HG03196 (cell line): ENCODE measurements around the gene ERG.

ENCODE experiments used
- ATAC-seq: cut with Tn5 transposase; IDR thresholded peaks from one replicate; pipeline ENCODE4 v1.9.1; 2021; ENCODE audit not compliant: unreplicated experiment

Gene ERG

DNA sequence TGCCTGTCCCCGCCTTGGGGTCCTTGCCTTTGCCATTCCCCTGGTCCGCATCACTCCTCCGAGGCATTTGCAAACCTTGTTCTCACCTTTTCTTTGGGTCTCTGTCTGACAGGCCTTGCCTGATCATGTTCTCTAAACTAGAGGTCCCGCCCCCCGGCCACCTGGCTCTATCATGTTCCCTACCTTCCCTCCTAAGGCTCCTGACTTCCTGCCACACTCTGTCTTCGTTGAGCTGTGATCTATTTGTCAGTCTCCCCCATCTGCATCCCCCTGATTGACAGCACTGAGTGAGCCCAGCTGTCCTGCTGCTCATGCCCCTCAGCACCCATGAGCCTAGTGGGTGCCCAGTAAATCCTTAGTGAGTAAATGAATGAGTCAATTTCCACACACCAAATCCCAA lies 22.8 kb downstream of the ERG start:
- no peak for ATAC-seq

DNA sequence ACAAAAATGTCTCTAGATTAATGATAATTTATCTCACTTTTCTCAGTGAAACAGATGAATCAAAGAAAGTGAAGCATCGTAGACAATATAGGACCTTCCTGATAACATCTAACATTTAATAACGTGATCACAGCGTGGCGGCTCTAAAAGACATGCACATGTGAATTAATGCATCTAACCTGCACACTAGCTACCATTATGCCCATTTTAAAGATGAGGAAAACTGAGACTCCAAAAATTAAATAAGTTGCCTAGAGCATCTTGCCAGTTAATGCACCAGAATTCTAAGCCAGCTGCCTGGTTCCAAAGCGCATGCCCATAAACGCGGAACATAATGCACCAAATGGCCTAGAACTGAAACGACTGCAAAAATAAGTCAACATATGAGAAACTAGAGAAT lies 23.5 kb downstream of the ERG start:
- no peak for ATAC-seq

DNA sequence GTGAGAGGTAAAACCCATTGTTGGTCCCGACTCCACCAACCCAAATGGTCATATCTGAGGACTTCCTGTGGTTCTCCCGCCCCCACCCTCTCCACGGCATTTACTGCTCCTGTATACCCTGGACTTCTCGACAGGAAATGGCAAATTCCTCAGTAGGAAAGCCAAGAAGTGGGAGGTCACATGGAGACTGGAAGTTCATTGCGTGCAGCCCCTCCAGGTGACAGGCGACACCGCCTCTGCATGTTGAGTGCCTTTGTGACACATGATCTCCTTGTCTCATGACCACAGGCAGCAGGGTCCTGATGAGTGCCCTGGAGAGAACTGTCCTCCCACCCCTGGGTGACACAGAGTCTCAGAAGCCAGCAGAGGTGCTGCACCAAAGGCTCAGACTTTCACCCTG lies 24.2 kb downstream of the ERG start:
- no peak for ATAC-seq

GRCh38 chr21:38472412-38473108 lies 25.7 kb downstream of the ERG start:
- no peak for ATAC-seq

- ATAC-seq: no peak
Observed at GRCh38 chr21:38471766-38472165, 26.5 kb downstream of the ERG start.

DNA sequence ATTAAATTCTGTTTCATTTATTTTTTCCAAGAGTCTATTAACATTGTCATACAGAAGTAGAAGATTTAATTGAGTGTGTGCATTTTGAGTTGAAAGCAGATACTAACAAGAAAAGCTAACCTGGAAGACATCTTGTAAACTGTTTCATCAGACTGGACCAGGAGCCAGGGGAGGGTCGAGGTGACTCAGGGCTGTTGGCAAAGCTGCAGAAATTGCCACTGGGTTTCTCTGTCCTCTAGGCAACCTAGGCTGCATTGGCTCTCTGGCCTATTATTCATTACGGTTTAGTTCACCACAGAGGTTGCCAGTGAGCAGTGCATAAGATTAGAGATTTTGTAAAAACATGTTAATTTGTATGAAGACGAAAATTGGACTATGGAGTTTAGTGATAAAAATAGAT lies 27.5 kb downstream of the ERG start:
- no peak for ATAC-seq

DNA sequence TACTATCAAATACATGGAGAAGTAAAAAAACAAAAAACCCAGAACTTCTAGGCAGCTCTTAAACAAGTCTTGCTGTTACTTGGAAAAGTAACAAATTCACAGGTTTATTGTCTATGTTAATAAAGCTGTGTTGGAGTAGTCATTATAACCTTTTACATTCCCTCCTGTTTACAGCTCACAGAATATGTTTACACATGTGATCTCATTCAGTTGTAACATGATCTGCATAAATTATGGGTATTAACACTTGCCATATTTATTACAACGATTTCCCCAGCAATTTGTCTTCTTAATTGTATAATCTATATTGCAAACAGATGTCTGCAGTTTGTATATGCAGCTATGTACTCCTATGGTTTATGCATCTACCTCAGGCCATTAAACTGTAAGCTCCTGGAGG lies 28.6 kb downstream of the ERG start:
- no peak for ATAC-seq

DNA sequence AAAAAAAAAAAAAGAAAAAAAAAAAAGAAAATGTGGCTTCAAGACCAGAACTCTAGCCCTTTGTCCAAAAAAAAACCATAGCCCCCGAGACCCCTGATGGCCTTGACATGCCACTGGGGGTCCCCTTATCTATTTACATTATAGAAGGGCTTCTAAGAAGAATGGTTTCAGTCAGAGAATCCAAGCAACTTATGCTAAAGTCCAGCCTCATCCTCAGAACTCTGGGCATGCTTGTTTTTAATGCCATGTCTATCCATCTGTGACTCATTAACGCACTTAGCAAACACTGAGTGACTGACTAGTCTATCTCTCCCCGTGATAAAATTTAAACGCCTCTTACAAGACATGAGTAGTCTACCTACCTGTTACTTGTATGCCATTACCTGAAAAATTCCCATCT lies 29.3 kb downstream of the ERG start:
- ATAC-seq: no peak

DNA sequence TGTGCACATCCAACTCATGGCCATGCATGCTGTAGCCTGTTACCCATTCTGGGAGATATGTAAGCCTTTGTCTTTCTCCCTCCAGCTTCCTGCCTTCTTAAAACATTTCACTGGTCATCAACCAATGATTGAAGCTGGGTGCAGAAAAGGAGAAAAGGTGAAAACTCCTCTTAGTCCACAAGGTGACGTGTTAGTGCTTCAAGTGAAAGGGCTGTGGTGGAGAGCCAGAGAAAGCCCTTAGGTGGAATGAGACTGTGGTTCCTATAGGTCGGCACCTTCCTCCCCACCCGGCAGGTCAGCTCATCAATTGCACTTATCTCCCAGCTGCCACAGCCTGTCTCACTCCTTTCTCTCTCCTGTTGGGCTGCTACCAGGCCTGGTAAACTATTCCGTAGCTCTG lies 30.4 kb downstream of the ERG start:
- no peak for ATAC-seq

DNA sequence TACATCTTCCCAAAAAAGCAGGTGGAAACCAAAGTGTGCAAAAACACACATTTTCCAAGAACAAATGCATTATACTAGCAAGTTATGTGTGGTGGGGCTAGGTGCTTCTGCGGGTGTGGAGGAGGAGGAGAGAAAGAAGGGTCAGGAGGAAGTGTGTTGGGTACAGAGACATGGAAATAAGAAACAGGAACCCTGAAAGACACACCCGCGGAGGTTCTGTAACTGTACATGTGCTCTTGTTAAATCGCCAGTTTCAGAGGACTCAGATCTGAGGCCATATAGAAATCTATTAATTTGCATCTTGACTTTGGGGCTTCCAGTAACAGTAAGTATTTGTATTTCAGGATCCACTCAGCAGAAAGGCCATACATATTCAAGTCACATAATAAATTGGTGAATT lies 30.9 kb downstream of the ERG start:
- no peak for ATAC-seq

DNA sequence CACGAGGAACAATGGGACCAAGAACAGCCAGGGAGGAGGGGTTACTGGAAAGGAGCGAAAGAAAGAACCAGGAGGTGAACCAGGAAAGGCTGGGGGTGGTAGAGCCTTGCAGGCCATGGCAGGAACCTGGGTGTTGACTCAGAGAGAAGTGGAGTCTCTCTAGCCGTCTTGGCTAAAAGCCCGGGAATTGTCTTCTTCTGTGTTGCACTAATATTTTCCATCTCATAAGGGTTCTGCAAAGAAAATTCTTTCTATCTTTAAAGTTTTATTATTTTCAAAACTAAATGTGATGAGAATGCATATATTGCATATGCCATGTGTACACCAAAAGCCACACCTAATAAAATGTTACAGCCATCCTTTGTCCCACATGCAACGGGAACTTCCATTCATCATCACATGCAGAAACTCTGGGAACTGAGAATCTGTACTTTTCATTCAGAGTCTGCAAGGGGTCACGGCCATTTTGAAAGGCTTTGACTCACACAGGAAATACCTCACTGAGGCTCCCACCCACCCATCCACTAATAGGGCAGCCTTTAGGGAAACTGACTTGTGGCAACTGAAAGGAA lies 38.0 kb downstream of the ERG start:
- no peak for ATAC-seq

DNA sequence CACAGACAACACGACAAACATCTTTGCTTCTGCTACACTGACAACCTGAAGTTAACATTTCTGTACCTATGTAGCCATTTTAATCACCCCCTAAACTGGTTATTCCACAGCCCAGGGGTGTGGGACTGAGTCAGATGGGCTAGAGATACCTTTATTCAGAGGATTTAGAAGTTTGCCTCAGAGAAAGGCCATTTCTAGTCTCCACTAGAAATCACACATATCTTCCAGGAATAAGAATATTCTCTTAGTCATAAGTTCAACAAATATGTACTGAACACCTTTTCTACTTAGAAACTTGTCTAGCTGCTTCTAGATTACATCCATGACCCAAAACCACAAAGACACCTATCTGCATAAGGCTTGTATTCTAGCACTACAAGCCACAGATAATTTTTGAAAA lies 38.8 kb downstream of the ERG start:
- ATAC-seq: no peak

DNA sequence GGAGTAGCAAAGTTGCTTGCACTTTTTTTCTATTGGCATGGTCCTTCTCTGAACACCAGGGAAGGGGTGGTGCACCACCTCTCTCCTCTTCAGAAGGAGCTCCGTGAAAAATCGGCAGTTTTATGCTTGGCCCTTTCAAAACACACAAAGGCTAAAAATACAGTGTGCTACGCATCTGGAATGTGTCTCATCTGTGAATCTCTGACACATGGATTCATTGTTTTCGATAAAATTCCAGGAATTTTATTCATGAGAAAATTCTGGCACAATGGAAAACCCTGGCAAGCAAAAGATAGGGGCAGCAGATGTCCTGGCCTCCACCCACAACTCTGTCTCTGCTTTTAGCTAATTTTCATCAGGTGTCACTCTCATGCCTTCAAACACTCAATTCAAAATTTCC lies 42.9 kb downstream of the ERG start:
- no peak for ATAC-seq

GRCh38 chr21:38454702-38455101 lies 43.6 kb downstream of the ERG start:
- ATAC-seq: no peak

- no peak for ATAC-seq
Observed at GRCh38 chr21:38454161-38454560, 44.1 kb downstream of the ERG start.

GRCh38 chr21:38448671-38449385 lies 49.4 kb downstream of the ERG start:
- no peak for ATAC-seq

GRCh38 chr21:38447611-38448010 lies 50.7 kb downstream of the ERG start:
- no peak for ATAC-seq

DNA sequence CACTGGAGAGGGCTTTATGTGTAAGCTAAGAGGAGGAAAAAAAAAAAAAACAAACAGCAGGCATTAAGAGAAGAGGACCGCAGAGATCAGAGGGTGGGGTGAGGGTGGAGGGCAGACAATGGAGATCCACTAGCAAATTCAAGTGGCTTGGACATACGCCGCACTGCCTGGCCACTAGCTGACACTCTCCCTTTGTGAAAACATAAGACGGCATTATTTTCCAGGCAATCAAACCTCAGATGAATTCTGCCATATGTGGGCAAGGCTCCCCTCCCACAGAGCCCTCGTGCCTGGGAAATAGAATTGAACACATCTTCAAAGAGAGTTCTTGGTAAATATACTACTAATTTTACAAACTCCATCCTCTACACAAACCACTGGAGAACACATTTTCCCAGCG lies 53.6 kb downstream of the ERG start:
- no peak for ATAC-seq

DNA sequence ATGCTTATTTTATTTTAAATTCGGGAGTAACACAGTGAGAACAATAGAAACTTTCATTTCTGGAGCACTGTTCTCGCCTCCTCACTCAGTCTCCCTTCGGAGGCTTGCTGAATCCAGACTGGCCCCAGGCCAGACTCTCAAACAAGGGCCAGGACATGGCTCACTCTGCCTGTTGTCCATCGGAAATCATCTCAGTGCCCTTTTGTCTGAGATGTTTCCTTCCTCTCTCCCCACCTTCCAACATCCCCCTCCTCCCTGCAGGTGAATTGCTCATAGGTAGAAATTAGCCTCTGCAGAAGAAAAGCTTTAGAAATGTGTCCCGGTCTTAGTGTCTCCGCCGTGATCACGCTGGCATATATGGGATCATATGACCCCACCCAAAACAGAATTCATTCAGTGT lies 55.2 kb downstream of the ERG start:
- no peak for ATAC-seq

GRCh38 chr21:38441153-38441552 lies 57.1 kb downstream of the ERG start:
- ATAC-seq: no peak

- no peak for ATAC-seq
Observed at GRCh38 chr21:38440746-38441145, 57.5 kb downstream of the ERG start.

GRCh38 chr21:38439957-38440356 lies 58.3 kb downstream of the ERG start:
- ATAC-seq: no peak

GRCh38 chr21:38439426-38439825 lies 58.9 kb downstream of the ERG start:
- ATAC-seq: no peak
